Hepatocyte (in vitro differentiated cells): ENCODE measurements around the gene SNAPIN. TPM values are rescaled to one million over a fixed set of nuclear protein-coding genes. Genes with fewer than 3 reads are reported as not detected.

Experiments
- DNase-seq: peaks from one replicate; pipeline ENCODE4 v3.0.0-alpha.2; 2016; ENCODE audit warnings: low spot score
- H2AFZ ChIP-seq: fragments of 200-600 bp; sonication (generic); 2 replicates; pipeline ENCODE4 v1.6.0; 2016; ENCODE audit warnings: antibody characterized with exemption, mild to moderate bottlenecking
- H3K27ac ChIP-seq: fragments of 200-600 bp; sonication (generic); 2 replicates; pipeline ENCODE4 v1.5.1; 2016; ENCODE audit warnings: mild to moderate bottlenecking
- H3K27me3 ChIP-seq: fragments of 200-600 bp; sonication (generic); 2 replicates; pipeline ENCODE4 v1.6.1; 2016
- H3K36me3 ChIP-seq: fragments of 200-600 bp; sonication (generic); replicated peaks from 2 replicates; pipeline ENCODE4 v1.5.1; 2016; ENCODE audit warnings: low read depth; ENCODE audit not compliant: insufficient read depth
- H3K4me1 ChIP-seq: fragments of 200-600 bp; sonication (generic); 2 replicates; pipeline ENCODE4 v1.5.1; 2016; ENCODE audit warnings: mild to moderate bottlenecking, moderate library complexity; ENCODE audit not compliant: insufficient read depth
- H3K4me2 ChIP-seq: fragments of 200-600 bp; sonication (generic); 2 replicates; pipeline ENCODE4 v1.6.0; 2016
- H3K4me3 ChIP-seq: fragments of 200-600 bp; sonication (generic); 2 replicates; pipeline ENCODE4 v1.5.1; 2016; ENCODE audit warnings: mild to moderate bottlenecking
- H3K79me2 ChIP-seq: fragments of 200-600 bp; sonication (generic); 2 replicates; pipeline ENCODE4 v1.6.0; 2017; ENCODE audit warnings: mild to moderate bottlenecking
- H3K9me2 ChIP-seq: fragments of 200-600 bp; sonication (generic); replicated peaks from 2 replicates; pipeline ENCODE4 v1.6.0; 2017; ENCODE audit warnings: mild to moderate bottlenecking; ENCODE audit not compliant: insufficient read depth
- H3K9me3 ChIP-seq: fragments of 200-600 bp; sonication (generic); 2 replicates; pipeline ENCODE4 v1.5.1; 2016; ENCODE audit warnings: low read depth, mild to moderate bottlenecking
- H4K20me1 ChIP-seq: fragments of 200-600 bp; sonication (generic); 2 replicates; pipeline ENCODE4 v1.6.0; 2016; ENCODE audit warnings: mild to moderate bottlenecking; ENCODE audit not compliant: insufficient read depth, poor library complexity, severe bottlenecking
- EZH2 ChIP-seq: fragments of 200-600 bp; sonication (generic); IDR thresholded peaks from 2 replicates; pipeline ENCODE4 v1.6.1; 2016; ENCODE audit warnings: antibody characterized with exemption, mild to moderate bottlenecking, borderline replicate concordance
- EZH2phosphoT487 ChIP-seq: fragments of 200-600 bp; sonication (generic); IDR thresholded peaks from one replicate; pipeline ENCODE4 v1.6.1; 2018; ENCODE audit warnings: antibody characterized with exemption, mild to moderate bottlenecking, low read depth, moderate library complexity; ENCODE audit not compliant: unreplicated experiment, severe bottlenecking
- WGBS: methylation state at CpG from one replicate; pipeline ENCODE4 v1.1.6; 2016; ENCODE audit warnings: low lambda C conversion rate; ENCODE audit errors: missing lambda C conversion rate; 5-methylcytosine and 5-hydroxymethylcytosine counted together
- polyA plus RNA-seq: library from polyadenylated mRNA; unstranded; fragments of >200 nt; fragmentation: Nextera tagmentation; extraction: Ambion mirVana; gene quantifications from 2 replicates; pipeline ENCODE4 v1.2.1, GENCODE V29; 2016
- total RNA-seq: library from RNA; depleted of rRNA; stranded (reverse); fragments of >200 nt; gene quantifications from 2 replicates; pipeline ENCODE4 v1.2.3, GENCODE V29; 2014
- TF ChIP-seq, protein P1 (sequence below): fragments of 200-600 bp; sonication (generic); IDR thresholded peaks from 2 replicates; pipeline ENCODE4 v1.5.1; 2016; ENCODE audit warnings: antibody characterized with exemption, mild to moderate bottlenecking; ENCODE audit not compliant: poor library complexity

SNAPIN gene
- total and polyA plus RNA-seq, 2 experiments from 2014 or later = 41.4 to 63.2 TPM

DNA sequence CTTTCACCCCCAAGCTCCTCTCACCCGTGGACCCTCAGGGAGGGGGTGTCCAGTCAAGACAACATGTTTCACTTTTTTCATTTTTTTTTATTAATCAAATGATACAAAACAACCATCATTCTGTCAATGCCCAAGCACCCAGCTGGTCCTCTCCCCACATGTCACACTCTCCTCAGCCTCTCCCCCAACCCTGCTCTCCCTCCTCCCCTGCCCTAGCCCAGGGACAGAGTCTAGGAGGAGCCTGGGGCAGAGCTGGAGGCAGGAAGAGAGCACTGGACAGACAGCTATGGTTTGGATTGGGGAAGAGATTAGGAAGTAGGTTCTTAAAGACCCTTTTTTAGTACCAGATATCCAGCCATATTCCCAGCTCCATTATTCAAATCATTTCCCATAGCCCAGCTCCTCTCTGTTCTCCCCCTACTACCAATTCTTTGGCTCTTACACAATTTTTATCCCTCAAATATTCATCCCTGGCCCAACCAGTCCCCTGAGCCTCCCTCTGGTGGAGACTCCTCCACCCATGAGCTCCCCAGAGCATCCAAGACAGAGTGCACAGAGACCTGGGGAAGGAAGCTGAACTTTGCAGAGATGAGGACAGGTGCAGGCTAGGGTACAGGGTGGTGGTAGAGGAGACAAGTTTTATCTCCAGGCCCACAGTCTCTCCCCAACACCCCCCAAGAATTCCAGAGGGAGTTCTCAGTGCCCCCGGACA, 44.2 kb upstream of the SNAPIN start:
- H3K27ac ChIP-seq = peak overlapping the region; percentile 90
- no peaks in the 10 kb centered on the region for H3K9me2 ChIP-seq
- WGBS = 79% methylated on average over 2 of the region's 2 CpGs
- H3K79me2 ChIP-seq = peaks cover 32% of the 10 kb centered on the region
- DNase-seq = no peak
- no peaks in the 10 kb centered on the region for H4K20me1 ChIP-seq
- H3K36me3 ChIP-seq = no peaks in the 10 kb centered on the region
- H3K4me1 ChIP-seq = peaks cover 45% of the 10 kb centered on the region
- no peaks in the 10 kb centered on the region for H3K9me3 ChIP-seq
- peak overlapping the region; percentile 76 for H3K4me2 ChIP-seq
- TF ChIP-seq, protein P1, sequence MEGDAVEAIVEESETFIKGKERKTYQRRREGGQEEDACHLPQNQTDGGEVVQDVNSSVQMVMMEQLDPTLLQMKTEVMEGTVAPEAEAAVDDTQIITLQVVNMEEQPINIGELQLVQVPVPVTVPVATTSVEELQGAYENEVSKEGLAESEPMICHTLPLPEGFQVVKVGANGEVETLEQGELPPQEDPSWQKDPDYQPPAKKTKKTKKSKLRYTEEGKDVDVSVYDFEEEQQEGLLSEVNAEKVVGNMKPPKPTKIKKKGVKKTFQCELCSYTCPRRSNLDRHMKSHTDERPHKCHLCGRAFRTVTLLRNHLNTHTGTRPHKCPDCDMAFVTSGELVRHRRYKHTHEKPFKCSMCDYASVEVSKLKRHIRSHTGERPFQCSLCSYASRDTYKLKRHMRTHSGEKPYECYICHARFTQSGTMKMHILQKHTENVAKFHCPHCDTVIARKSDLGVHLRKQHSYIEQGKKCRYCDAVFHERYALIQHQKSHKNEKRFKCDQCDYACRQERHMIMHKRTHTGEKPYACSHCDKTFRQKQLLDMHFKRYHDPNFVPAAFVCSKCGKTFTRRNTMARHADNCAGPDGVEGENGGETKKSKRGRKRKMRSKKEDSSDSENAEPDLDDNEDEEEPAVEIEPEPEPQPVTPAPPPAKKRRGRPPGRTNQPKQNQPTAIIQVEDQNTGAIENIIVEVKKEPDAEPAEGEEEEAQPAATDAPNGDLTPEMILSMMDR = no peak
- TF ChIP-seq EZH2 = no peak
- TF ChIP-seq EZH2phosphoT487 = no peak
- H2AFZ ChIP-seq = no peak overlapping the region
- H3K27me3 ChIP-seq = no peaks in the 10 kb centered on the region
- no peak overlapping the region for H3K4me3 ChIP-seq

DNA sequence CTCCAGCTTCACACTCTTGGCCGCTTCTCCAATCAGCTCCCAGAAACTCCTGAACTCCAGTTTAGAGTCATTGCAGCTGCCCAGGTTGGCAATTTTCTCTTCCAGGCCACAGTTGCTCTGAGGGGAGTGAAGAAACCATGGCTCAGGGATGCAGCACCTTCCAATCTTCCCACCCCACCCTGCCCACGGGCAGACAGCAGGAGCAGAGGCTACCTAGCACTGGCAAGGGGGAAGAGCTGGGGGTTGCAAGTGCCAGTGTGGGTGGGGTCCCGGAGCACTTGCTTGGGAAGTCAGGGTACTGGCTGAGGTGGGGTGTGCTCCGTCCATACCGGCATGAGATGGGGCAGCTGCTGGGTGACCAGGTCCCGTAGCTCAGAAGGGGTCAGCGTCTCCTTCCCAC, 43.6 kb upstream of the SNAPIN start:
- TF ChIP-seq EZH2 (no peak), EZH2phosphoT487 (no peak)
- TF ChIP-seq, protein P1 = no peak
- no peaks in the 10 kb centered on the region for H3K36me3 ChIP-seq
- peaks cover 32% of the 10 kb centered on the region for H3K79me2 ChIP-seq
- 94% methylated on average over 7 of the region's 7 CpGs for WGBS
- peaks cover 40% of the 10 kb centered on the region for H3K4me1 ChIP-seq
- H2AFZ ChIP-seq = no peak overlapping the region
- H3K9me2 ChIP-seq = no peaks in the 10 kb centered on the region
- H3K9me3 ChIP-seq = no peaks in the 10 kb centered on the region
- H3K27me3 ChIP-seq = no peaks in the 10 kb centered on the region
- peak overlapping the region; percentile 76 for H3K4me2 ChIP-seq
- no peak overlapping the region for H3K27ac ChIP-seq
- no peak for DNase-seq
- H4K20me1 ChIP-seq = no peaks in the 10 kb centered on the region
- H3K4me3 ChIP-seq = no peak overlapping the region

DNA sequence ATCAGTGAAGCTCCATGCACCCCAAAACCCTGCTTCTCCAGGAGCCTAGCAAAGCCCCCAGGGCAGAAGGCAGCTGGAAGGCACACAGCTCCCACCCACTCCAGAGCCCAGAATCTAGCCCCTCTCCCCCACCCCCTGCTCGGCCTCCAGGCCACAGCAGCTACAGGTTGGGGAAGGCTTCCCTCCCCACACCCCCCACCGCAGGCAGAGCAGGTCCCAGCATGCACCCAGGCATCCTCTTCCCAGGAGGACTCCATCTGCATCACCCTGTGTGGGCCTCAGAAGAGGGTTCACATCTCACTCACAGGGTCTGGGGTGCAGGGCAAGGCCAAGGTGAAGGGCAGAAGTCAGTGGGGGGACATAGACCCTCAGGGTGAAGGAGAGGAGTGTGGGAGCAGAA, 43.1 kb upstream of the SNAPIN start:
- WGBS = 86% methylated on average over 1 of the region's 2 CpGs
- no peaks in the 10 kb centered on the region for H3K9me2 ChIP-seq
- H3K4me3 ChIP-seq = peak overlapping the region; percentile 30
- peaks cover 39% of the 10 kb centered on the region for H3K4me1 ChIP-seq
- H3K36me3 ChIP-seq = no peaks in the 10 kb centered on the region
- no peaks in the 10 kb centered on the region for H3K9me3 ChIP-seq
- no peaks in the 10 kb centered on the region for H3K27me3 ChIP-seq
- H3K27ac ChIP-seq = peak overlapping the region; percentile 87
- TF ChIP-seq EZH2 = no peak
- no peak for TF ChIP-seq EZH2phosphoT487
- TF ChIP-seq, protein P1 = no peak
- DNase-seq = no peak
- H3K79me2 ChIP-seq = peaks cover 30% of the 10 kb centered on the region
- no peak overlapping the region for H2AFZ ChIP-seq
- no peaks in the 10 kb centered on the region for H4K20me1 ChIP-seq
- peak overlapping the region; percentile 76 for H3K4me2 ChIP-seq
